Measurements from ENCODE around the gene ALLC. TPM values are rescaled to one million over a fixed set of nuclear protein-coding genes. Genes with fewer than 3 reads are reported as not detected.

The ALLC gene
- polyA plus RNA-seq, 2 of the 4 experiments (the other 2 are of a cell fraction): not detected

- DNase-seq (ENCODE audit: low read depth in 1 of 2, low spot score in 1 of 2) (no peak), FAIRE-seq (no peak), ATAC-seq (no peak)
- H3K27ac ChIP-seq: no peak overlapping the region
- H3K9me3 ChIP-seq: no peaks in the 10 kb centered on the region
- 35% methylated on average over 8 of the region's 8 CpGs for WGBS (ENCODE audit: missing lambda C conversion rate)
- H3K4me3 ChIP-seq: no peak overlapping the region
- no peak overlapping the region for H3K4me2 ChIP-seq
- POLR2A ChIA-PET: no interaction called here
- H3K4me1 ChIP-seq: no peaks in the 10 kb centered on the region
- CTCF ChIA-PET: interaction anchor here (1.0 to 1.3 kb wide), 2 partner anchors 17 to 66 kb away, joined by 3 to 4 read pairs; no protein-coding TSS in a partner anchor
- TF ChIP-seq KDM5A (IDR thresholded peaks at IDR 0.05) (no peak), RARB (CRISPR knock-in tag; IDR thresholded peaks at IDR 0.05) (no peak), POLR2A (IDR thresholded peaks at IDR 0.05; ENCODE audit: low read length) (no peak), GATA3 (IDR thresholded peaks at IDR 0.05; ENCODE audit: borderline replicate concordance) (no peak), ZNF302 (CRISPR knock-in tag; IDR thresholded peaks at IDR 0.05) (no peak), TFCP2L1 (CRISPR knock-in tag; IDR thresholded peaks at IDR 0.05) (no peak)
These were observed 83.4 kb downstream of the ALLC start for GRCh38 chr2:3741396-3741795.

GRCh38 chr2:3741867-3742602 lies 84.0 kb downstream of the ALLC start:
- TF ChIP-seq EP300 (IDR thresholded peaks at IDR 0.05) (no peak), PBX3 (IDR thresholded peaks at IDR 0.05) (no peak), GATA3 (IDR thresholded peaks at IDR 0.05; ENCODE audit: borderline replicate concordance) (no peak), TP53 (CRISPR knock-in tag; IDR thresholded peaks at IDR 0.05) (no peak), POLR2AphosphoS2 (conservative IDR thresholded peaks at IDR 0.05; ENCODE audit: low read length) (no peak), TFCP2L1 (CRISPR knock-in tag; IDR thresholded peaks at IDR 0.05) (no peak)
- no peaks in the 10 kb centered on the region for H3K4me1 ChIP-seq
- ATAC-seq (no peak), DNase-seq (ENCODE audit: low read depth in 1 of 2, low spot score in 1 of 2) (no peak), FAIRE-seq (no peak)
- ChIA-PET CTCF (interaction anchor here (1.0 to 1.3 kb wide), 4 partner anchors 18 to 65 kb away, joined by 3 to 6 read pairs (median 4); no protein-coding TSS in a partner anchor), POLR2A (no interaction called here)
- 52% methylated on average over 13 of the region's 13 CpGs for WGBS (ENCODE audit: missing lambda C conversion rate)
- H3K9me3 ChIP-seq: no peaks in the 10 kb centered on the region
- no peak overlapping the region for H3K27ac ChIP-seq
- no peak overlapping the region for H3K4me2 ChIP-seq
- H3K4me3 ChIP-seq: no peak overlapping the region

GRCh38 chr2:3742743-3743508 lies 84.9 kb downstream of the ALLC start:
- H3K4me2 ChIP-seq: no peak overlapping the region
- no peak for DNase-seq (ENCODE audit: low read depth in 1 of 2, low spot score in 1 of 2)
- ChIA-PET CTCF (interaction anchor here (1.1 to 1.3 kb wide), 2 partner anchors 19 to 37 kb away, joined by 4 to 6 read pairs; no protein-coding TSS in a partner anchor), POLR2A (no interaction called here)
- 19% methylated on average over 5 of the region's 5 CpGs for WGBS (ENCODE audit: missing lambda C conversion rate)
- TF ChIP-seq HEYL (CRISPR knock-in tag; IDR thresholded peaks at IDR 0.05): no peak
- no peak overlapping the region for H3K27ac ChIP-seq
- FAIRE-seq: no peak
- no peaks in the 10 kb centered on the region for H3K4me1 ChIP-seq
- no peak overlapping the region for H3K4me3 ChIP-seq
- H3K9me3 ChIP-seq: no peaks in the 10 kb centered on the region
- no peak for ATAC-seq

GRCh38 chr2:3743951-3744555 lies 86.1 kb downstream of the ALLC start:
- POLR2A ChIA-PET: no interaction called here
- ATAC-seq (no peak), DNase-seq (ENCODE audit: low read depth in 1 of 2, low spot score in 1 of 2) (no peak), FAIRE-seq (no peak)
- CTCF ChIA-PET: interaction anchor here (1.5 kb wide), 1 partner anchor 37 kb away, joined by 7 read pairs; no protein-coding TSS in a partner anchor
- H3K4me1 ChIP-seq: no peaks in the 10 kb centered on the region
- H3K9me3 ChIP-seq: no peaks in the 10 kb centered on the region
- H3K4me3 ChIP-seq: no peak overlapping the region
- TF ChIP-seq MYC (IDR thresholded peaks at IDR 0.05; ENCODE audit: borderline replicate concordance, low read length) (no peak), ZC3H11A (IDR thresholded peaks at IDR 0.05) (no peak), HDAC2 (IDR thresholded peaks at IDR 0.05) (no peak), ESRRA (IDR thresholded peaks at IDR 0.05; ENCODE audit: borderline replicate concordance, low read length) (no peak), JUN (IDR thresholded peaks at IDR 0.05) (no peak), HMGXB4 (CRISPR knock-in tag; IDR thresholded peaks at IDR 0.05; ENCODE audit: borderline replicate concordance) (no peak), PHF8 (IDR thresholded peaks at IDR 0.05; ENCODE audit: borderline replicate concordance, low read depth) (no peak), NR3C1 (IDR thresholded peaks at IDR 0.05) (no peak)
- H3K27ac ChIP-seq: no peak overlapping the region
- 42% methylated on average over 12 of the region's 12 CpGs for WGBS (ENCODE audit: missing lambda C conversion rate)
- H3K4me2 ChIP-seq: no peak overlapping the region

All from A549 (cell line).